PC-9 (cell line): ENCODE data around the gene SNX25. TPM values are rescaled to one million over a fixed set of nuclear protein-coding genes. Genes with fewer than 3 reads are reported as not detected.

ENCODE experiments used
- BruUV-seq: library from RNA; stranded (reverse); fragments of 400-500 nt; replicated peaks from 2 replicates; lab custom pipeline; 2021; lab: Mats Ljungman, UMichigan
- CTCF ChIA-PET: fragments of 300-600 bp; sonication (Branson Sonifier 250); formaldehyde crosslinking; loops from one replicate; lab custom pipeline; 2022; ENCODE audit warnings: antibody characterized with exemption; lab: Charles Lee
- POLR2A ChIA-PET: fragments of 300-600 bp; sonication (Branson Sonifier 250); formaldehyde crosslinking; loops from one replicate; lab custom pipeline; 2022; ENCODE audit warnings: antibody characterized with exemption; ENCODE audit not compliant: unreplicated experiment; lab: Charles Lee
- DNase-seq, 2 experiments: peaks; one replicate each; pipeline versions ENCODE4 v3.0.0 to v3.0.0-alpha.2; 2015 to 2022; ENCODE audit warnings: mixed read lengths in 1 of 2
- H2AFZ ChIP-seq: fragments of 200-600 bp; sonication (generic); 2 replicates; pipeline ENCODE4 v1.8.1; 2017; ENCODE audit warnings: antibody characterized with exemption
- H3F3A ChIP-seq: fragments of 200-600 bp; sonication (generic); 2 replicates; pipeline ENCODE4 v1.8.1; 2017; ENCODE audit warnings: antibody characterized with exemption, mild to moderate bottlenecking, low read depth; ENCODE audit not compliant: insufficient read depth
- H3K27ac ChIP-seq: fragments of 200-600 bp; sonication (generic); 2 replicates; pipeline ENCODE4 v1.6.1; 2016; ENCODE audit warnings: mixed run types
- H3K27me3 ChIP-seq: fragments of 200-600 bp; sonication (generic); 2 replicates; pipeline ENCODE4 v1.6.1; 2016; ENCODE audit warnings: low read depth, mixed run types; ENCODE audit not compliant: insufficient read depth
- H3K36me3 ChIP-seq: fragments of 200-600 bp; sonication (generic); 2 replicates; pipeline ENCODE4 v1.6.1; 2016; ENCODE audit warnings: low read depth, mixed run types
- H3K4me1 ChIP-seq: fragments of 200-600 bp; sonication (generic); replicated peaks from 2 replicates; pipeline ENCODE4 v1.6.1; 2016; ENCODE audit warnings: mixed run types; ENCODE audit not compliant: insufficient read depth
- H3K4me2 ChIP-seq: fragments of 200-600 bp; sonication (generic); 2 replicates; pipeline ENCODE4 v1.6.1; 2017; ENCODE audit warnings: mixed run types
- H3K4me3 ChIP-seq: fragments of 200-600 bp; sonication (generic); 2 replicates; pipeline ENCODE4 v1.6.1; 2016; ENCODE audit warnings: mixed run types
- H3K79me2 ChIP-seq: fragments of 200-600 bp; sonication (generic); 2 replicates; pipeline ENCODE4 v1.6.1; 2017; ENCODE audit warnings: low read depth, mixed run types
- H3K9me2 ChIP-seq: fragments of 200-600 bp; sonication (generic); 2 replicates; pipeline ENCODE4 v1.8.1; 2017; ENCODE audit warnings: mild to moderate bottlenecking; ENCODE audit not compliant: insufficient read depth
- H3K9me3 ChIP-seq: fragments of 200-600 bp; sonication (generic); 2 replicates; pipeline ENCODE4 v1.8.1; 2016; ENCODE audit warnings: low read depth; ENCODE audit not compliant: insufficient read depth
- H4K20me1 ChIP-seq: fragments of 200-600 bp; sonication (generic); 2 replicates; pipeline ENCODE4 v1.8.1; 2017; ENCODE audit not compliant: insufficient read depth
- CTCF ChIP-seq: fragments of 200-600 bp; sonication (generic); conservative IDR thresholded peaks from 2 replicates; pipeline ENCODE4 v1.6.1; 2017; ENCODE audit warnings: mixed run types, antibody characterized with exemption, mild to moderate bottlenecking, moderate library complexity
- EZH2 ChIP-seq: fragments of 200-600 bp; sonication (generic); IDR thresholded peaks from 2 replicates; pipeline ENCODE4 v1.8.0; 2017; ENCODE audit warnings: antibody characterized with exemption, low read depth
- intact Hi-C: fragments of 100-400 bp; cut with micrococcal nuclease; formaldehyde crosslinking; loops from one replicate; pipeline ENCODE4 v1.10.0; 2022; ENCODE audit not compliant: unreplicated experiment
- total RNA-seq: library from RNA; stranded (reverse); gene quantifications from 2 replicates; pipeline ENCODE4 v1.2.3, GENCODE V29; 2021

Gene SNX25
- total RNA-seq, 1 experiment from 2014 or later = 18.0 TPM

GRCh38 chr4:185290656-185291055 is 81.3 kb downstream of the SNX25 start:
- Histone ChIP-seq H3K4me2 (no peak overlapping the region), H3K9me2 (no peaks in the 10 kb centered on the region), H3K36me3 (no peaks in the 10 kb centered on the region), H2AFZ (no peak overlapping the region), H3K27ac (no peak overlapping the region), H3K9me3 (no peaks in the 10 kb centered on the region), H4K20me1 (no peaks in the 10 kb centered on the region), H3K79me2 (no peaks in the 10 kb centered on the region), H3K4me3 (no peak overlapping the region), H3K4me1 (no peaks in the 10 kb centered on the region), H3K27me3 (no peaks in the 10 kb centered on the region), H3F3A (no peaks in the 10 kb centered on the region)
- ChIA-PET CTCF (no interaction called here), POLR2A (interaction anchor here (0.6 kb wide), 1 partner anchor 28 kb away, joined by 3 read pairs; no protein-coding TSS in a partner anchor)
- intact Hi-C loops = no loop called here
- TF ChIP-seq EZH2 = no peak
- TF ChIP-seq CTCF = no peak
- no TSS peak for BruUV-seq
- no peak for DNase-seq

GRCh38 chr4:185293202-185293601 is 83.8 kb downstream of the SNX25 start:
- H3K9me3 ChIP-seq = no peaks in the 10 kb centered on the region
- ChIA-PET POLR2A (no interaction called here), CTCF (no interaction called here)
- no peaks in the 10 kb centered on the region for H3F3A ChIP-seq
- no peak for DNase-seq
- TF ChIP-seq EZH2 (no peak), CTCF (no peak)
- H3K4me3 ChIP-seq = no peak overlapping the region
- no peaks in the 10 kb centered on the region for H3K36me3 ChIP-seq
- no peak overlapping the region for H3K27ac ChIP-seq
- H3K79me2 ChIP-seq = no peaks in the 10 kb centered on the region
- H3K27me3 ChIP-seq = no peaks in the 10 kb centered on the region
- H3K4me1 ChIP-seq = no peaks in the 10 kb centered on the region
- intact Hi-C loops = no loop called here
- no TSS peak for BruUV-seq
- H3K4me2 ChIP-seq = no peak overlapping the region
- no peak overlapping the region for H2AFZ ChIP-seq
- no peaks in the 10 kb centered on the region for H3K9me2 ChIP-seq
- no peaks in the 10 kb centered on the region for H4K20me1 ChIP-seq

GRCh38 chr4:185296665-185297460 is 87.5 kb downstream of the SNX25 start:
- CTCF ChIA-PET = no interaction called here
- no peak for DNase-seq
- BruUV-seq = no TSS peak
- H2AFZ ChIP-seq = no peak overlapping the region
- H3K79me2 ChIP-seq = no peaks in the 10 kb centered on the region
- no peaks in the 10 kb centered on the region for H3K4me1 ChIP-seq
- no peaks in the 10 kb centered on the region for H3K36me3 ChIP-seq
- POLR2A ChIA-PET = no interaction called here
- no peak overlapping the region for H3K4me3 ChIP-seq
- H3K9me2 ChIP-seq = no peaks in the 10 kb centered on the region
- no peak overlapping the region for H3K4me2 ChIP-seq
- no peak overlapping the region for H3K27ac ChIP-seq
- TF ChIP-seq CTCF (no peak), EZH2 (no peak)
- H3F3A ChIP-seq = no peaks in the 10 kb centered on the region
- no peaks in the 10 kb centered on the region for H3K27me3 ChIP-seq
- no peaks in the 10 kb centered on the region for H4K20me1 ChIP-seq
- no peaks in the 10 kb centered on the region for H3K9me3 ChIP-seq
- intact Hi-C loops = no loop called here
